Retinal pigment epithelial cell (primary cell): ENCODE results near the gene XPNPEP2.

ENCODE experiments used
- DNase-seq: peaks from one replicate; pipeline ENCODE4 v3.0.0-alpha.2; 2010; ENCODE audit warnings: low read depth
- H3K4me3 ChIP-seq: 2 replicates; pipeline ENCODE4 v1.5.1; 2011; ENCODE audit warnings: mild to moderate bottlenecking, low read length, control low read depth, moderate library complexity
- CTCF ChIP-seq: conservative IDR thresholded peaks from 2 replicates; pipeline ENCODE4 v1.5.1; 2011; ENCODE audit warnings: low read depth, low read length, control low read depth, inconsistent platforms

Gene XPNPEP2

GRCh38 chrX:129784371-129784770 lies 45.6 kb downstream of the XPNPEP2 start:
- DNase-seq, result no peak
- no peak for TF ChIP-seq CTCF
- no peak overlapping the region for H3K4me3 ChIP-seq

GRCh38 chrX:129785160-129785947 lies 46.6 kb downstream of the XPNPEP2 start:
- no peak overlapping the region for H3K4me3 ChIP-seq
- TF ChIP-seq CTCF, result no peak

GRCh38 chrX:129786210-129786651 lies 47.5 kb downstream of the XPNPEP2 start:
- no peak for TF ChIP-seq CTCF
- H3K4me3 ChIP-seq, result no peak overlapping the region
- no peak for DNase-seq

More at GRCh38 chrX:129785160-129785947, 46.6 kb downstream of the XPNPEP2 start:
- no peak for DNase-seq

- H3K4me3 ChIP-seq, result no peak overlapping the region
- DNase-seq, result no peak
- TF ChIP-seq CTCF, result no peak
Measured at GRCh38 chrX:129787336-129788055, 48.7 kb downstream of the XPNPEP2 start.

- no peak for TF ChIP-seq CTCF
- no peak overlapping the region for H3K4me3 ChIP-seq
- no peak for DNase-seq
Measured at GRCh38 chrX:129788527-129788926, 49.7 kb downstream of the XPNPEP2 start.

- no peak overlapping the region for H3K4me3 ChIP-seq
- no peak for TF ChIP-seq CTCF
- DNase-seq, result no peak
Measured at GRCh38 chrX:129790146-129790545, 51.4 kb downstream of the XPNPEP2 start.
